CD1c-positive myeloid dendritic cell (primary cell): Measurements from ENCODE around the gene PLXNA2.

Experiments used
- DNase-seq: peaks from one replicate; pipeline ENCODE4 v3.0.0-alpha.2; 2016; ENCODE audit errors: extremely low spot score

Gene PLXNA2

GRCh38 chr1:208207388-208208131 lies 36.6 kb downstream of the PLXNA2 start:
- DNase-seq, result peak; percentile 81

GRCh38 chr1:208206092-208206698 lies 38.0 kb downstream of the PLXNA2 start:
- DNase-seq, result no peak

GRCh38 chr1:208205216-208206013 lies 38.8 kb downstream of the PLXNA2 start:
- DNase-seq, result no peak

- peak; percentile 13 for DNase-seq
Measured at GRCh38 chr1:208204779-208205178, 39.4 kb downstream of the PLXNA2 start.

GRCh38 chr1:208203848-208204609 lies 40.2 kb downstream of the PLXNA2 start:
- DNase-seq, result no peak

- DNase-seq, result no peak
Measured at GRCh38 chr1:208203127-208203847, 40.9 kb downstream of the PLXNA2 start.

- no peak for DNase-seq
Measured at GRCh38 chr1:208202333-208202995, 41.7 kb downstream of the PLXNA2 start.

- DNase-seq, result no peak
Measured at GRCh38 chr1:208201229-208201628, 43.0 kb downstream of the PLXNA2 start.

- no peak for DNase-seq
Measured at GRCh38 chr1:208200116-208200515, 44.1 kb downstream of the PLXNA2 start.

- DNase-seq, result no peak
Measured at GRCh38 chr1:208198236-208198635, 45.9 kb downstream of the PLXNA2 start.

GRCh38 chr1:208194944-208195343 lies 49.2 kb downstream of the PLXNA2 start:
- DNase-seq, result no peak

GRCh38 chr1:208192995-208193394 lies 51.2 kb downstream of the PLXNA2 start:
- DNase-seq, result no peak

GRCh38 chr1:208190784-208191183 lies 53.4 kb downstream of the PLXNA2 start:
- no peak for DNase-seq

- DNase-seq, result no peak
Measured at GRCh38 chr1:208189716-208190115, 54.5 kb downstream of the PLXNA2 start.

- DNase-seq, result no peak
Measured at GRCh38 chr1:208189183-208189582, 55.0 kb downstream of the PLXNA2 start.

- no peak for DNase-seq
Measured at GRCh38 chr1:208188607-208189006, 55.6 kb downstream of the PLXNA2 start.

- peak; percentile 33 for DNase-seq
Measured at GRCh38 chr1:208187499-208188041, 56.6 kb downstream of the PLXNA2 start.

- no peak for DNase-seq
Measured at GRCh38 chr1:208185801-208186231, 58.4 kb downstream of the PLXNA2 start.

- DNase-seq, result no peak
Measured at GRCh38 chr1:208184966-208185654, 59.1 kb downstream of the PLXNA2 start.
